Measurements from ENCODE around the gene SLC52A3.
"Not testable (repeated sequence)": the region's sequence is repeated elsewhere in the genome, so short reads cannot be mapped to it uniquely, and the experiment has no call there.

The SLC52A3 gene

DNA sequence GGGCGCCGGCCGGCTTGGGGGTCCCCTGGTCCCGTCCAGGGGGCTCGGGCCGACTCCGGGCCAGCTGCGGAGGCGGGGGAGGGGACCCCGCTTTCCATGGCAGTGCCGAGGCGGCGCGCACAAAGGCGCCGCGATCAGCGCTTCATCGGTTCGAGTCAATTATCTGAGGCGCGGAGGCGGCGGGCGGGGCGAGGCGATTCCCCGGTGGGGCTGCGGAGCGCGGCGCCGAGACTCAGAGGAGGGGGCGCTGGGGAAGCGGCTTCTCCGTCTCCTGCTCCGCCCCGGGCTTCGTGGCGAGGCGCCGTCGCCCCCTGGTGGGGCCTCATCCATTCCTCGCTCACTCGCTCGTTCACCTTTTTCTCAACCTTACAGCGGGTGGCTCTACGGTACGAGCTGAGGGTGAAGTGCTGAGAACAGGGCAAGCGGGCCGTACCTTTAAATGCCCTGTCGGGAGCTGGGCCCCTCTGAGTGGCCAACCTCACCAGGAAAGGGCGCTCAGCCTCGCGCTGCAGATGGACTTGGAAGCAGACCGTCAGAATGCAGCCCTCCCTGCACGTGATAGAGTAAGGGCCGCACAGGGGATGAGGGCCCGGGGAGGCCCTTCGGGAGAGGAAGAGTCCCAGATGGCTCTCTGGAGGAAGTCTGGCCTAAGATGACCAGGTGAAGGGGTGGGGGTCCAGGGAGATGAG, 39.9 kb downstream of the SLC52A3 start:
- DNase-seq (ENCODE audit: low read depth, low spot score) = peak; percentile 79

GRCh38 chr20:726160-726559, 42.1 kb downstream of the SLC52A3 start:
- DNase-seq (ENCODE audit: low read depth, low spot score) = no peak

DNA sequence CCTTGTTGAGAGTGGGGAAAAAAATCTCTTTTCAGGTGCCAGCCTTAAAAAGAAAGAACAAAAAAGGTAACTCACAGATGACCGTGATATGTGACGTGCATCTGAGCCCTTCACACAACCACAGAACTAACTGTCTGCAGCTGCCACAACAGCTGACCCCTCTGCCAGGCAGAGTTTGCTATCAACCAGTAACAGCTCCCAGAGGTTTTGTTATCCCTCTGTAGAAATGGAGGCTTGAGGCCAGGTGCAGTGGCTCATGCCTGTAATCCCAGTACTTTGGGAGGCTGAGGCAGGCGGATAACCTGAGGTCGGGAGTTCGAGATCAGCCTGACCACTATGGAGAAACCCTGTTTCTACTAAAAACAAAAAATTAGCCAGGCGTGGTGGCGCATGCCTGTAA, 42.8 kb downstream of the SLC52A3 start:
- DNase-seq (ENCODE audit: low read depth, low spot score) = no peak

DNA sequence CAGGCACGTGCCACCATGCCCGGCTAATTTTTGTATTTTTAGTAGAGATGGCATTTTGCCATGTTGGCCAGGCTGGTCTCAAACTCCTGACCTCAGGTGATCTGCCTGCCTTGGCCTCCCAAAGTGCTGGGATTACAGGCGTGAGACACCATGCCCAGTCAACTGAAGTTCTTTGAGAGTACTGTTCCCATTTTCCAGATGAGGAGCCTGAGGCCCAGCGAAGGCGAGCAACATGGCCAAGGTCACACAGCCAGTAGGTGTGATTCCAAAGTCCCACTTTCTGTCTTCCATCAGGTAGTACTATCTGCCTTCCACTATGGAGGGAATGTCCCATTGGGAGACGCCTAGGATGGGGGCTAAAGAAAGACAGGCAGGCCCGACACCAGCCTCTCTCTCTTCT, 43.5 kb downstream of the SLC52A3 start:
- DNase-seq (ENCODE audit: low read depth, low spot score) = not testable (repeated sequence)

DNA sequence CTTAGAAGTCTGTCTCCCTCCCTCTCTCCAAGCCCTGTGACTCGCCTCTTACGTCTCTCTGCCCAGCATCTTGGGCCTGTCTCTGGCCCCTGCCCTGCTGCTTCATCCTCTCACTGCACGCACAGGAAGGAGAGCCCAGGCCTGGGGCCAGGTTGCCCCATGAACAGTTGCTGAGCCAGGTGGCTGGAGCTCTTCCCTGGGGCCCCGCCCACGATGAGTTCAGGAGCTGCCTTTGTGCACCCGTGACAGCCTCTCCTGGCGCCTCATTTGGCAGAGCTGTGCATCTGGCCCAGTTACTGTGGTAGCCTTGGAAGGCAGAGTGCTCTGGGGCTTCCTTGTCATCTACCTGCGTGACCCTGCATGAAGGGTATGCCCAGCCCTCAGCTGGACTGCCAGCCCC, 44.5 kb downstream of the SLC52A3 start:
- DNase-seq (ENCODE audit: low read depth, low spot score) = no peak

DNA sequence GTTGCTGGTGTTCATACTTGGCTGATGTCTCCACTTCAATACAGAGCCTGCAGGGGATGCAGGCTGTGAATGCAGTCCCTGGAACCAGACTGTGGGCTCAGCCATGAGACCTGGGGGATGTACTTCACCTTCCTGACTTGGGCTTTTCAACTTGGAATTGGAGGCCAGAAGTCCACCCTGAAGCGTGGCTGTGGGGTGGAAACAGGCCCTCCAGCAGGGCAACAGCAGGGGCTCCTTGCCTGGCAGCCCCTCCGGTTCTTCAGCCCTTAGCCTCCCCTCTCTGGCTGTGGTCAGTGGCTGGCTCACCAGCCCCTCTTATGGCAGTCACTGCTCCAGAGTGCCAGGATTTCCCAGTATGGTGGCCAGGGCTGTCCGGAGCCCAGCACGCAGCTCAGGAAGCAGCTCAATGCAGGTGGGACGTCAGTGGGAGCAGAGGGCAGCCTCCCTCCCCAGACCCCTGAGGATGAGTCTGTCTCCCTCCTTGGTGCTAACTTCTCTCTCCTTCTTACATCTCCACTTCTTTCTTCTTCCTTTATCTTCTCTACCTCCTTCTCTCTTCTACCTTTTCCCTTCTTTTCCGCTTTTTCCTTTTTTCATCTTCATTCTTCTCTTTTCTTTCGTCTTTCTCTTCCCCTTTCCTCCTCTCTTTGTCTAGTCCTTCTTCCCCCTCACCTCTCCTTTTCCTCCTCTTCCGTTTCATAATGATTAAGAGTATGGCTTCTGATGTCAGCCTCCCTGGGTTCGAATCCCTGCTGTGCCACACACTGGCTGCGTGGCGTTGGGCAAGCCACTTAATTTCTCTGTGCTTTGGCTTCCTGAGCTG, 45.3 kb downstream of the SLC52A3 start:
- no peak for DNase-seq (ENCODE audit: low read depth, low spot score)

DNA sequence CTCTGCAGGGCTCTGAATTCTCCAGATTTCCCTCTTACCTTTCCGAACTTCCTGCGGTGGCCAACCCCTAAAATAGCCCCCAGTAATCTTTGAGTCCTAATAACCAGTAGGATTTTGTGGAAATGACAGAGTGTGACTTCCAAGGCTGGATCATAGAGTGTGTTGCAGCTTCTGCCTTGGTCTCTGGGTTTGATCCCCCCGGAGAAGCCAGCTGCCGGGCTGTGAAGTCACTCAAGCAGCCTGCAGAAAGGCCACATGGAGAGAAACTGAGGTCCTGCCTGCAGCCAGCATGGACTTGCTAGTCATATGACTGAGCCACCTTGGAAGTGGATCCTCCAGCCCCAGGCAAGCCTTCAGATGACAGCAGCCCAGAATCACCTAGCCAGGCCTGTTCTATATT, 46.4 kb downstream of the SLC52A3 start:
- no peak for DNase-seq (ENCODE audit: low read depth, low spot score)

DNA sequence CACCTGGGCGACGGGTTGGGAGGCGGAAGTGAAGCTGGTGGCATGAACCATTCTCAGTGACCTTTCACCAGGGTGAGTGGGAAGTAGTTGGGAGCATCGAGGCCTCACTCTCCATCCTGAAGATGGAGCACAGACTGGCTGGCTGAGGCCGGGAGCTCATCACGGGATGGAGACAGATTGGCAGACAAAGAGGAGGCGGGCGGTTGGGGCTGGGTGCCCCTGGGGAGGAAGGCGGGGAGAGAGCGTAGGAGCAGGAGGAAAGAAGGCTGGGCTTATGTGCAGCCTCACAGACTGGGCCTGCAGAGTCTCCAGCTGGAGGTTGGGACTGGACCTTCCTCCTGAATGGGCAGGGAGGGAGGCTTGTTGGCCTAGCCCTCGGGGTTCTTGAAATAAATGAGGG, 48.5 kb downstream of the SLC52A3 start:
- no peak for DNase-seq (ENCODE audit: low read depth, low spot score)

DNA sequence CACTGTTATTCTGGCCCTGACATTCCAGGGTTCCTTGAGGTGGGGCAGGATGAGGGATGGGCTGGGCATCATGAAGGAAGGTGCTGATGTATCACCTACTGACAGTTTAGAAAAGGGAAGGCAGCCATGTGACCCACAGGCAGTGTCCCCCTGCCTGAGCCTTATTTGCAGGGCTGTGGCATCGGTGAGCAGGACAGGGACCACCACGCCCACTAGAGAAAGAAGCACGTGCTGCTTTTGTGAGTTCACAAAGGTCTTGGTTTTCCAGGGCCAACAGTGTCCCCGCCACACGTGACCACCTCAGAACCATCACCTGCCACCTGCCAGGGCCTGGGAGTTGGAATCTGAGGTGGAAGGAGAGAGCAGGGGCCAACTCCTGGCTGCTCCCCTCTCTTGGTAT, 49.2 kb downstream of the SLC52A3 start:
- no peak for DNase-seq (ENCODE audit: low read depth, low spot score)

GRCh38 chr20:717832-718231, 50.5 kb downstream of the SLC52A3 start:
- no peak for DNase-seq (ENCODE audit: low read depth, low spot score)

DNA sequence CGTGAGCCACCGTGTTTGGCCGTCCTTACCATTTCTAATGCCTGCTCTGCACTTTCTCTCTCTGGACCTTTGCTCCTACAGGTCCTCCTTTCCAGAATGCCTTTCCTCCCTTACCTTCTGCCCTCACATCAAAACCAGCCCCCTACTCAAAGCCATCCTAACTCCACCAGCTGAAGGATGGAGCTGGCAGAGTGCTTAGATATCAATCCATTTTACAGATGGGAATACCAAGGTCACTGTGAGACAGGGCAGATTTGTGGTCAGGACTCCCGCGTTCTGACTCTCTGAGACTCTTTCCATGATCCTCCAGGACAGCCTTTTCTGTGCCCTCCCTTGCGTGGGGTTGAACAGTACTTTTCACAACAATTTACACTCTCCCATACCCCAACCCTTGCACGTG, 51.0 kb downstream of the SLC52A3 start:
- DNase-seq (ENCODE audit: low read depth, low spot score) = no peak

DNA sequence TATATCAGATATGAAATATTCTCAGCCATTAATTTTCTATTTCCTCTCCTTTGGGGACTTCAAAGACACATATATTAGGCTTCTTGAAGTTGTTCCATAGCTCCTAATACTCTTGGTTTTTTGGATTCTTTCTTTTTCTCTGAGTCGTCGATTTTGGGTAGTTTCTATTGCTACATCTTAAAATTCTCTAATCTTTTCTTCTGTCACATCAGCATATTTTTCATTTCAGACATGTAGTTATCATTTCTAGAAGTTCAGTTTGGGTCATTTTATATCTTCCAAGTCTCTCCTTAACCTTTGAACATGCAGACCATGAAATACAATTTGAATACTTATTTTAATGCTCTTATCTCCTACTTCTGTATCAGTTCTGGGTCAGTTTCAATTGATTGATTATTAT, 53.8 kb downstream of the SLC52A3 start:
- DNase-seq (ENCODE audit: low read depth, low spot score) = no peak

DNA sequence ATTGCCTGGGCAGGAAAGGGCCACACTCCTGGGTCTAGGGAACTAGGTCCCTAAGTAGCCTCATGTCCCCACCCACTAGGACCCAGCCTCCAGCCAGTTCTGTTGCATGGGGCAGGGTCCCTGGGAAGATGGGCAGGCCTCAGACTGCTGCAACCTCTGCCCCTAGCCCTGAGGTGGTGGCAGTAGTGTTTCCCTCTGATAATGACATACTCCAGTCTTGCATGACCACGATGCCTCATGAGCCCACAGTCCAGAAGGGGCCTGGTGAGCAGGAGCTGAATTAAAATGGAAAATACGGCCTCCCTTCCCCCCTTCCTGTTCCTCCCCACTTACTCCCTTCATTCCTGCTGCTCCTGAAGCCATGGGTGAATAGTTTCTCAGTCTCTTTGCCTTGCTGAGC, 56.7 kb downstream of the SLC52A3 start:
- no peak for DNase-seq (ENCODE audit: low read depth, low spot score)

DNA sequence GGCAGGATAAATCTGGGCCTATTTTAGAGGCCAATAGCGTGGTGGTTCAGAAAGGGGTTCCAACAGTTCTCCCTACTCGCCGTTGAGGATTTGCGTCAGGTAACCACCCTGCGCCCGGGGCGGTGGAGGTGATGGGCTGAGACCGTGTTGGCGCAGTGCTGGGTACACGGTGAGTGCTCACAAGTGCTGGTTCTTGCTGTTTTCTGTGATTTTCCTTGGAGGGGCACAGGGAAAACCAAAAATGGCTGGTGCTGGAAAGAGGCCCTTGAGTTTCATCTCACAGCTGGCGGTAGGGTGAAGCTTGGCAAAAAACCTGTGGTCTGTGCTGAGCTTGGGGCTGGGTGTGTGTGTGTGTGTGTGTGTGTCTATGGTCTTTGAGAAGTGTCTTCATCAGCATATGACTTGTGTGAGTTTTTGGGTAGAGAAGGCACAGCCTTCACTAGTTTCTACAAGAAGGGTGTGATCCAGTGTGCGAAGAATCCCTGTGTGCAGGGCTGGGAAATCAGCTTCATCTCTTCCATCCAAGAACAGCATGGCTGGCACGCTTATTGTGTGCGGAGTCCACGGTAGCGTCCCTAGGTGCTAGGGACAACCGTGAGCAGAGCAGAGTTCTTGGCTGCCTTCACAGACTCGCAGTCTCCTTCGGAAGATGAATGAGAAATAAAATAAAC, 57.4 kb downstream of the SLC52A3 start:
- DNase-seq (ENCODE audit: low read depth, low spot score) = no peak

All from astrocyte of the hippocampus (primary cell).